GM12878 (cell line): ENCODE results near the gene S100A8. TPM values are rescaled to one million over a fixed set of nuclear protein-coding genes. Genes with fewer than 3 reads are reported as not detected.

Source experiments
- ATAC-seq: fragments of 200-7000 bp; cut with Tn5 transposase; 3 replicates; pipeline ENCODE4 v1.9.1; 2020; ENCODE audit warnings: mild to moderate bottlenecking, moderate library complexity
- BruUV-seq: library from RNA; stranded (reverse); fragments of 400-500 nt; replicated peaks from 2 replicates; lab custom pipeline; 2021; lab: Mats Ljungman, UMichigan
- CTCF ChIA-PET: fragments of 300-600 bp; sonication (Branson Sonifier 250); formaldehyde crosslinking; extraction: SDS; loops from one replicate; lab custom pipeline; 2021; ENCODE audit warnings: inconsistent platforms; lab: Yijun Ruan, JAX
- POLR2A ChIA-PET: fragments of 350-600 bp; formaldehyde crosslinking; extraction: SDS; loops from one replicate; lab custom pipeline; 2021; ENCODE audit warnings: inconsistent platforms; lab: Charles Lee
- RAD21 ChIA-PET: fragments of 300-600 bp; sonication (Branson Sonifier 250); formaldehyde crosslinking; loops from one replicate; lab custom pipeline; 2023; ENCODE audit warnings: antibody characterized with exemption; ENCODE audit not compliant: unreplicated experiment; lab: Charles Lee
- SMC1A ChIA-PET: fragments of 300-600 bp; sonication (Branson Sonifier 250); formaldehyde crosslinking; loops from one replicate; lab custom pipeline; 2023; ENCODE audit not compliant: unreplicated experiment, uncharacterized antibody; lab: Charles Lee
- DNase-seq: peaks from one replicate; pipeline ENCODE4 v3.0.0-alpha.2; 2011; ENCODE audit warnings: low read depth, low spot score
- FAIRE-seq: peaks from 3 replicates; lab custom pipeline; 2011; peaks lifted over from hg19 to GRCh38; lab: Jason Lieb, UNC
- H2AFZ ChIP-seq: 2 replicates; pipeline ENCODE4 v1.6.0; 2011; ENCODE audit warnings: low read depth, low read length, control low read depth; ENCODE audit not compliant: control insufficient read depth
- H3K27ac ChIP-seq: 2 replicates; pipeline ENCODE4 v1.5.1; 2011; ENCODE audit warnings: control low read depth; ENCODE audit not compliant: control insufficient read depth, insufficient read depth
- H3K27me3 ChIP-seq, 2 experiments: replicated peaks in 1 of 2; 2 replicates each; pipeline versions ENCODE4 v1.6.0 to v1.6.1; 2011; ENCODE audit warnings: low read length in 1 of 2; ENCODE audit not compliant: control insufficient read depth in 2 of 2, insufficient read depth in 2 of 2
- H3K36me3 ChIP-seq, 2 experiments: 2 replicates each; pipeline ENCODE4 v1.5.1; 2011; ENCODE audit warnings: low read length in 1 of 2; ENCODE audit not compliant: control insufficient read depth in 2 of 2, insufficient read depth in 2 of 2
- H3K4me1 ChIP-seq: 2 replicates; pipeline ENCODE4 v1.6.1; 2011; ENCODE audit warnings: mild to moderate bottlenecking, low read length, moderate library complexity, mixed read lengths; ENCODE audit not compliant: control insufficient read depth, insufficient read depth
- H3K4me2 ChIP-seq: 2 replicates; pipeline ENCODE4 v1.6.0; 2011; ENCODE audit warnings: control low read depth; ENCODE audit not compliant: control insufficient read depth, insufficient read depth
- H3K4me3 ChIP-seq: fragments of 200-600 bp; sonication (generic); 2 replicates; pipeline ENCODE4 v1.5.1; 2016
- H3K79me2 ChIP-seq: 2 replicates; pipeline ENCODE4 v1.6.0; 2011; ENCODE audit warnings: low read length; ENCODE audit not compliant: control insufficient read depth, insufficient read depth
- H3K9ac ChIP-seq: 2 replicates; pipeline ENCODE4 v1.8.0; 2011; ENCODE audit warnings: low read length, control low read depth, mixed read lengths; ENCODE audit not compliant: control insufficient read depth, insufficient read depth
- H3K9me3 ChIP-seq: replicated peaks from 3 replicates; pipeline ENCODE4 v1.5.1; 2011; ENCODE audit warnings: mild to moderate bottlenecking, low read length; ENCODE audit not compliant: control insufficient read depth, insufficient read depth
- H4K20me1 ChIP-seq: 2 replicates; pipeline ENCODE4 v1.6.0; 2011; ENCODE audit not compliant: control insufficient read depth, insufficient read depth
- BCL3 ChIP-seq: IDR thresholded peaks from 2 replicates; pipeline ENCODE4 v1.6.1; 2011; ENCODE audit warnings: borderline replicate concordance, low read depth, mild to moderate bottlenecking, moderate library complexity, low read length; ENCODE audit not compliant: insufficient read depth, poor library complexity, severe bottlenecking
- CHD4 ChIP-seq: fragments of 200-600 bp; sonication (generic); IDR thresholded peaks from 2 replicates; pipeline ENCODE4 v1.6.1; 2016; ENCODE audit warnings: mild to moderate bottlenecking
- FOXK2 ChIP-seq: fragments of 450-650 bp; IDR thresholded peaks from 2 replicates; pipeline ENCODE4 v1.6.1; 2017; ENCODE audit warnings: mild to moderate bottlenecking, moderate library complexity
- GABPA ChIP-seq: IDR thresholded peaks from 2 replicates; pipeline ENCODE4 v1.6.1; 2014; ENCODE audit warnings: antibody characterized with exemption, low read depth, mild to moderate bottlenecking, inconsistent platforms
- MTA2 ChIP-seq: fragments of 450-650 bp; IDR thresholded peaks from 2 replicates; pipeline ENCODE4 v1.6.1; 2016; ENCODE audit warnings: low read depth, mild to moderate bottlenecking, moderate library complexity
- MYB ChIP-seq: fragments of 150-350 bp; IDR thresholded peaks from 2 replicates; pipeline ENCODE4 v1.6.1; 2014; ENCODE audit warnings: mild to moderate bottlenecking, low read depth, low read length, borderline replicate concordance
- PRDM15 ChIP-seq: fragments of 450-650 bp; formaldehyde crosslinking; IDR thresholded peaks from 2 replicates; pipeline ENCODE4 v1.4.0; 2020; ENCODE audit warnings: mild to moderate bottlenecking, moderate library complexity
- RELA ChIP-seq: fragments of 450-650 bp; IDR thresholded peaks from 2 replicates; pipeline ENCODE4 v1.8.0; 2014; ENCODE audit warnings: borderline replicate concordance; ENCODE audit not compliant: partially characterized antibody
- RUNX3 ChIP-seq: IDR thresholded peaks from 2 replicates; pipeline ENCODE4 v1.6.1; 2012; ENCODE audit warnings: low read length, inconsistent platforms
- SIX5 ChIP-seq: IDR thresholded peaks from 2 replicates; pipeline ENCODE4 v1.6.1; 2011; ENCODE audit warnings: mild to moderate bottlenecking, low read depth, low read length, moderate library complexity; ENCODE audit not compliant: severe bottlenecking
- SUPT20H ChIP-seq: IDR thresholded peaks from 2 replicates; pipeline ENCODE4 v1.6.1; 2011; ENCODE audit warnings: low read depth, mild to moderate bottlenecking, low read length, moderate library complexity, borderline replicate concordance; ENCODE audit not compliant: control insufficient read depth
- TCF12 ChIP-seq: IDR thresholded peaks from 2 replicates; pipeline ENCODE4 v1.6.1; 2011; ENCODE audit warnings: low read depth, mild to moderate bottlenecking, low read length
- ZBTB33 ChIP-seq: fragments of 450-650 bp; IDR thresholded peaks from 2 replicates; pipeline ENCODE4 v1.6.1; 2017; ENCODE audit warnings: mild to moderate bottlenecking
- ZNF217 ChIP-seq: fragments of 450-650 bp; IDR thresholded peaks from 2 replicates; pipeline ENCODE4 v1.6.1; 2017; ENCODE audit warnings: antibody characterized with exemption, mild to moderate bottlenecking
- ZNF24 ChIP-seq: fragments of 450-650 bp; IDR thresholded peaks from 2 replicates; pipeline ENCODE4 v1.6.1; 2017; ENCODE audit warnings: antibody characterized with exemption, mild to moderate bottlenecking
- ZNF384 ChIP-seq: IDR thresholded peaks from 2 replicates; pipeline ENCODE4 v1.6.1; 2012; ENCODE audit warnings: low read depth, mild to moderate bottlenecking, low read length, improper control_type of control experiment, borderline replicate concordance
- ZNF622 ChIP-seq: fragments of 450-650 bp; IDR thresholded peaks from 2 replicates; pipeline ENCODE4 v1.6.1; 2017; ENCODE audit warnings: mild to moderate bottlenecking, inconsistent platforms
- ZZZ3 ChIP-seq: IDR thresholded peaks from 2 replicates; pipeline ENCODE4 v1.6.1; 2011; ENCODE audit warnings: low read depth; ENCODE audit not compliant: control insufficient read depth, insufficient read length
- WGBS: methylation state at CpG from one replicate; pipeline ENCODE4 v1.1.6; 2016; ENCODE audit warnings: low lambda C conversion rate; ENCODE audit not compliant: insufficient replicate concordance, insufficient coverage; ENCODE audit errors: missing lambda C conversion rate; 5-methylcytosine and 5-hydroxymethylcytosine counted together
- in situ Hi-C: fragments of 300-500 bp; cut with MboI; formaldehyde crosslinking; loops from 9 replicates; pipeline ENCODE4 v1.14.3; 2018; ENCODE audit warnings: mixed read lengths
- intact Hi-C: fragments of 100-400 bp; cut with micrococcal nuclease; formaldehyde crosslinking; loops from one replicate; pipeline ENCODE4 v1.14.2; 2022; ENCODE audit not compliant: unreplicated experiment
- polyA plus RNA-seq, 11 experiments: library from polyadenylated mRNA; depleted of rRNA in 4 of 11; unstranded in 6 of 11; stranded (reverse) in 5 of 11; fragments of >200 nt; fragmentation: Nextera tagmentation in 4 of 11; fragmentation: Illumina TruSeq in 1 of 11; extraction: Ambion mirVana in 4 of 11; extraction: Trizol in 1 of 11; gene quantifications; 1 replicate in 1 of 11; 2 replicates in 10 of 11; pipeline versions ENCODE4 v1.2.1 to v1.2.3, GENCODE V29; 2011 to 2016; ENCODE audit warnings: inconsistent platforms in 2 of 11, missing spikeins in 2 of 11, low read depth in 1 of 11
- total RNA-seq, 4 experiments: library from RNA; depleted of rRNA in 3 of 4; stranded (reverse); fragments of >200 nt in 3 of 4; fragmentation: Illumina TruSeq in 1 of 4; extraction: Trizol in 1 of 4; gene quantifications; 2 replicates each; pipeline versions ENCODE4 v1.2.1 to v1.2.3, GENCODE V29; 2013 to 2021

The S100A8 gene
- total and polyA plus RNA-seq, 10 of the 15 experiments (the other 5 are each of a cell fraction or from before 2014, with no cell fraction given), result 0.28 TPM; not detected in 9

- in situ Hi-C loops, result no loop called here
- no peak for DNase-seq
Measured at GRCh38 chr1:153366261-153366660, 24.6 kb downstream of the S100A8 start.

More at GRCh38 chr1:153366261-153366660, 24.6 kb downstream of the S100A8 start:
- 7% methylated on average over 6 of the region's 6 CpGs for WGBS
- H3K4me1 ChIP-seq, result no peaks in the 10 kb centered on the region
- no peaks in the 10 kb centered on the region for H3K9me3 ChIP-seq
- TF ChIP-seq PRDM15 (CRISPR knock-in tag) (no peak), MYB (no peak), ZNF217 (no peak), CHD4 (no peak), FOXK2 (no peak), ZNF384 (no peak), MTA2 (no peak), TCF12 (no peak), SIX5 (no peak), RUNX3 (no peak), ZNF622 (no peak), RELA (no peak), ZNF24 (no peak), ZZZ3 (no peak), SUPT20H (no peak), ZBTB33 (no peak), GABPA (no peak), BCL3 (no peak)
- TF ChIP-seq, all 136 proteins: peak for 0
- Histone ChIP-seq H3K36me3 (no peaks in the 10 kb centered on the region), H2AFZ (no peak overlapping the region), H3K4me3 (no peak overlapping the region), H3K27ac (no peak overlapping the region), H3K9ac (no peak overlapping the region), H3K27me3 (no peaks in the 10 kb centered on the region), H4K20me1 (no peaks in the 10 kb centered on the region), H3K79me2 (no peaks in the 10 kb centered on the region), H3K4me2 (no peak overlapping the region)
- ChIA-PET POLR2A (no interaction called here), SMC1A (no interaction called here), RAD21 (no interaction called here), CTCF (no interaction called here)
- ATAC-seq (no peak), FAIRE-seq (no peak)
- intact Hi-C loops, result no loop called here
- BruUV-seq, result no TSS peak
